ENCODE results near the gene PIGV. TPM values are rescaled to one million over a fixed set of nuclear protein-coding genes. Genes with fewer than 3 reads are reported as not detected.

Gene PIGV
- total RNA-seq, 1 donor from 2014 or later: 7.9 TPM

- Mint-ChIP-seq H3K27me3 (ENCODE audit: low read depth, unreplicated experiment) (no peaks in the 10 kb centered on the region), H3K9me3 (ENCODE audit: unreplicated experiment) (no peaks in the 10 kb centered on the region), H3K36me3 (ENCODE audit: low read depth, unreplicated experiment) (peaks cover 44% of the 10 kb centered on the region), H3K4me1 (ENCODE audit: low read depth, unreplicated experiment) (peaks cover 48% of the 10 kb centered on the region), H3K4me3 (ENCODE audit: unreplicated experiment) (no peak overlapping the region), H3K27ac (ENCODE audit: unreplicated experiment) (peak overlapping the region; percentile 21)
- Histone ChIP-seq H3K27me3 (ENCODE audit: insufficient read depth, low read length) (no peaks in the 10 kb centered on the region), H3K4me1 (ENCODE audit: insufficient read depth, low read length) (peaks cover 46% of the 10 kb centered on the region), H3K36me3 (ENCODE audit: insufficient read depth, low read length) (peaks cover 53% of the 10 kb centered on the region), H3K79me2 (ENCODE audit: insufficient read depth, low read length) (peaks cover 30% of the 10 kb centered on the region), H2AFZ (ENCODE audit: low read depth, low read length) (no peak overlapping the region), H3K9me3 (ENCODE audit: insufficient read depth, low read depth, low read length) (no peaks in the 10 kb centered on the region), H3K4me3 (ENCODE audit: insufficient read depth, low read depth, low read length) (no peak overlapping the region), H3K9ac (ENCODE audit: low read length) (no peak overlapping the region), H4K20me1 (ENCODE audit: insufficient read depth, low read length) (peaks cover 33% of the 10 kb centered on the region), H3K27ac (ENCODE audit: low read depth, low read length) (peak overlapping the region; percentile 28), H3K4me2 (ENCODE audit: low read length) (no peak overlapping the region)
- FAIRE-seq: no peak
- DNase-seq (ENCODE audit: low read depth): peak; percentile 47
- TF ChIP-seq EZH2 (IDR thresholded peaks at IDR 0.05; ENCODE audit: insufficient read depth, low read length) (no peak), CTCF (IDR thresholded peaks at IDR 0.05; ENCODE audit: insufficient read depth, low read depth, low read length) (no peak)
These were observed 19.0 kb upstream of the PIGV start for GRCh38 chr1:26768755-26769154.

GRCh38 chr1:26771285-26771642, 16.5 kb upstream of the PIGV start:
- H3K27ac Mint-ChIP-seq (ENCODE audit: unreplicated experiment): peak overlapping the region; percentile 99
- no peaks in the 10 kb centered on the region for H3K27me3 ChIP-seq (ENCODE audit: insufficient read depth, low read length)
- peaks cover 51% of the 10 kb centered on the region for H3K36me3 Mint-ChIP-seq (ENCODE audit: low read depth, unreplicated experiment)
- H4K20me1 ChIP-seq (ENCODE audit: insufficient read depth, low read length): peaks cover 25% of the 10 kb centered on the region
- no peak overlapping the region for H2AFZ ChIP-seq (ENCODE audit: low read depth, low read length)
- no peaks in the 10 kb centered on the region for H3K9me3 ChIP-seq (ENCODE audit: insufficient read depth, low read depth, low read length)
- H3K9me3 Mint-ChIP-seq (ENCODE audit: unreplicated experiment): no peaks in the 10 kb centered on the region
- peaks cover 35% of the 10 kb centered on the region for H3K79me2 ChIP-seq (ENCODE audit: insufficient read depth, low read length)
- peaks cover 62% of the 10 kb centered on the region for H3K36me3 ChIP-seq (ENCODE audit: insufficient read depth, low read length)
- H3K27ac ChIP-seq (ENCODE audit: low read depth, low read length): peak overlapping the region; percentile 99
- H3K4me1 Mint-ChIP-seq (ENCODE audit: low read depth, unreplicated experiment): peaks cover 51% of the 10 kb centered on the region
- H3K9ac ChIP-seq (ENCODE audit: low read length): peak overlapping the region; percentile 83
- DNase-seq (ENCODE audit: low read depth): no peak
- no peaks in the 10 kb centered on the region for H3K27me3 Mint-ChIP-seq (ENCODE audit: low read depth, unreplicated experiment)
- TF ChIP-seq CTCF (IDR thresholded peaks at IDR 0.05; ENCODE audit: insufficient read depth, low read depth, low read length) (no peak), EZH2 (IDR thresholded peaks at IDR 0.05; ENCODE audit: insufficient read depth, low read length) (no peak)
- FAIRE-seq: no peak
- peak overlapping the region; percentile 66 for H3K4me3 Mint-ChIP-seq (ENCODE audit: unreplicated experiment)
- peak overlapping the region; percentile 5 for H3K4me3 ChIP-seq (ENCODE audit: insufficient read depth, low read depth, low read length)
- H3K4me2 ChIP-seq (ENCODE audit: low read length): peak overlapping the region; percentile 67
- peaks cover 46% of the 10 kb centered on the region for H3K4me1 ChIP-seq (ENCODE audit: insufficient read depth, low read length)

GRCh38 chr1:26771643-26772321, 16.0 kb upstream of the PIGV start:
- Histone ChIP-seq H3K27me3 (ENCODE audit: insufficient read depth, low read length) (no peaks in the 10 kb centered on the region), H3K79me2 (ENCODE audit: insufficient read depth, low read length) (peaks cover 33% of the 10 kb centered on the region), H3K27ac (ENCODE audit: low read depth, low read length) (peak overlapping the region; percentile 99), H3K9ac (ENCODE audit: low read length) (peak overlapping the region; percentile 83), H3K4me2 (ENCODE audit: low read length) (peak overlapping the region; percentile 67), H3K36me3 (ENCODE audit: insufficient read depth, low read length) (peaks cover 61% of the 10 kb centered on the region), H3K4me1 (ENCODE audit: insufficient read depth, low read length) (peaks cover 46% of the 10 kb centered on the region), H3K4me3 (ENCODE audit: insufficient read depth, low read depth, low read length) (peak overlapping the region; percentile 11), H4K20me1 (ENCODE audit: insufficient read depth, low read length) (peaks cover 22% of the 10 kb centered on the region), H3K9me3 (ENCODE audit: insufficient read depth, low read depth, low read length) (no peaks in the 10 kb centered on the region), H2AFZ (ENCODE audit: low read depth, low read length) (no peak overlapping the region)
- DNase-seq (ENCODE audit: low read depth) (peak; percentile 98), FAIRE-seq (peak; percentile 91)
- TF ChIP-seq EZH2 (IDR thresholded peaks at IDR 0.05; ENCODE audit: insufficient read depth, low read length): no peak
- TF ChIP-seq CTCF (IDR thresholded peaks at IDR 0.05; ENCODE audit: insufficient read depth, low read depth, low read length): no peak
- Mint-ChIP-seq H3K27ac (ENCODE audit: unreplicated experiment) (peak overlapping the region; percentile 99), H3K4me3 (ENCODE audit: unreplicated experiment) (peak overlapping the region; percentile 66), H3K27me3 (ENCODE audit: low read depth, unreplicated experiment) (no peaks in the 10 kb centered on the region), H3K36me3 (ENCODE audit: low read depth, unreplicated experiment) (peaks cover 48% of the 10 kb centered on the region), H3K4me1 (ENCODE audit: low read depth, unreplicated experiment) (peaks cover 51% of the 10 kb centered on the region), H3K9me3 (ENCODE audit: unreplicated experiment) (no peaks in the 10 kb centered on the region)

All from astrocyte (in vitro differentiated cells and primary cell).